CD4-positive, alpha-beta T cell treated with Interleukin-15 for 1 hour (primary cell): ENCODE results near the gene TBXAS1.

Experiments used
- DNase-seq: peaks from one replicate; pipeline ENCODE4 v3.0.0-alpha.2; 2020

TBXAS1 gene

GRCh38 chr7:140008755-140009610, 179.9 kb downstream of the TBXAS1 start:
- no peak for DNase-seq

- no peak for DNase-seq
Measured at GRCh38 chr7:140009735-140010134, 180.7 kb downstream of the TBXAS1 start.

GRCh38 chr7:140010194-140010895, 181.3 kb downstream of the TBXAS1 start:
- no peak for DNase-seq

- no peak for DNase-seq
Measured at GRCh38 chr7:140013676-140014075, 184.6 kb downstream of the TBXAS1 start.

GRCh38 chr7:140014123-140014522, 185.1 kb downstream of the TBXAS1 start:
- DNase-seq: no peak

- no peak for DNase-seq
Measured at GRCh38 chr7:140015471-140015970, 186.5 kb downstream of the TBXAS1 start.

GRCh38 chr7:140016540-140016939, 187.5 kb downstream of the TBXAS1 start:
- no peak for DNase-seq

- DNase-seq: no peak
Measured at GRCh38 chr7:140017034-140017433, 188.0 kb downstream of the TBXAS1 start.

- no peak for DNase-seq
Measured at GRCh38 chr7:140017543-140017942, 188.5 kb downstream of the TBXAS1 start.

- no peak for DNase-seq
Measured at GRCh38 chr7:140018125-140019043, 189.3 kb downstream of the TBXAS1 start.

- no peak for DNase-seq
Measured at GRCh38 chr7:140019172-140019571, 190.1 kb downstream of the TBXAS1 start.

GRCh38 chr7:140019606-140020005, 190.5 kb downstream of the TBXAS1 start:
- DNase-seq: no peak

- DNase-seq: no peak
Measured at GRCh38 chr7:140021603-140022002, 192.5 kb downstream of the TBXAS1 start.

GRCh38 chr7:140022582-140023211, 193.6 kb downstream of the TBXAS1 start:
- DNase-seq: no peak

- no peak for DNase-seq
Measured at GRCh38 chr7:140023728-140024127, 194.7 kb downstream of the TBXAS1 start.

- no peak for DNase-seq
Measured at GRCh38 chr7:140024585-140024984, 195.5 kb downstream of the TBXAS1 start.

- DNase-seq: no peak
Measured at GRCh38 chr7:140025241-140025640, 196.2 kb downstream of the TBXAS1 start.

- no peak for DNase-seq
Measured at GRCh38 chr7:140025814-140026433, 196.9 kb downstream of the TBXAS1 start.

- DNase-seq: no peak
Measured at GRCh38 chr7:140026935-140027334, 197.9 kb downstream of the TBXAS1 start.

GRCh38 chr7:140027858-140028257, 198.8 kb downstream of the TBXAS1 start:
- no peak for DNase-seq

GRCh38 chr7:140028311-140028710, 199.2 kb downstream of the TBXAS1 start:
- DNase-seq: no peak

- no peak for DNase-seq
Measured at GRCh38 chr7:140029072-140029471, 200.0 kb downstream of the TBXAS1 start.
